Kidney epithelial cell (primary cell): ENCODE measurements around the gene TTLL11. TPM values are rescaled to one million over a fixed set of nuclear protein-coding genes. Genes with fewer than 3 reads are reported as not detected.

ENCODE experiments used
- DNase-seq: peaks from one replicate; pipeline ENCODE4 v3.0.0-alpha.2; 2010; ENCODE audit warnings: low read depth
- H3K27me3 ChIP-seq: 2 replicates; pipeline ENCODE4 v1.6.0; 2011; ENCODE audit warnings: low read length; ENCODE audit not compliant: control insufficient read depth, insufficient read depth
- H3K36me3 ChIP-seq: 2 replicates; pipeline ENCODE4 v1.5.1; 2011; ENCODE audit warnings: low read length; ENCODE audit not compliant: control insufficient read depth, insufficient read depth
- H3K4me3 ChIP-seq: 2 replicates; pipeline ENCODE4 v1.5.1; 2011; ENCODE audit warnings: low read depth, mild to moderate bottlenecking, control low read depth, low read length
- CTCF ChIP-seq: IDR thresholded peaks from 2 replicates; pipeline ENCODE4 v1.5.1; 2011; ENCODE audit warnings: mild to moderate bottlenecking, moderate library complexity, low read length, control low read depth, inconsistent platforms; ENCODE audit not compliant: insufficient read depth, poor library complexity, severe bottlenecking
- total RNA-seq: library from RNA; depleted of rRNA; stranded (reverse); fragments of >200 nt; gene quantifications from 2 replicates; pipeline ENCODE4 v1.2.3, GENCODE V29; 2015

The TTLL11 gene
- total RNA-seq, 1 donor from 2014 or later = 4.2 TPM

DNA sequence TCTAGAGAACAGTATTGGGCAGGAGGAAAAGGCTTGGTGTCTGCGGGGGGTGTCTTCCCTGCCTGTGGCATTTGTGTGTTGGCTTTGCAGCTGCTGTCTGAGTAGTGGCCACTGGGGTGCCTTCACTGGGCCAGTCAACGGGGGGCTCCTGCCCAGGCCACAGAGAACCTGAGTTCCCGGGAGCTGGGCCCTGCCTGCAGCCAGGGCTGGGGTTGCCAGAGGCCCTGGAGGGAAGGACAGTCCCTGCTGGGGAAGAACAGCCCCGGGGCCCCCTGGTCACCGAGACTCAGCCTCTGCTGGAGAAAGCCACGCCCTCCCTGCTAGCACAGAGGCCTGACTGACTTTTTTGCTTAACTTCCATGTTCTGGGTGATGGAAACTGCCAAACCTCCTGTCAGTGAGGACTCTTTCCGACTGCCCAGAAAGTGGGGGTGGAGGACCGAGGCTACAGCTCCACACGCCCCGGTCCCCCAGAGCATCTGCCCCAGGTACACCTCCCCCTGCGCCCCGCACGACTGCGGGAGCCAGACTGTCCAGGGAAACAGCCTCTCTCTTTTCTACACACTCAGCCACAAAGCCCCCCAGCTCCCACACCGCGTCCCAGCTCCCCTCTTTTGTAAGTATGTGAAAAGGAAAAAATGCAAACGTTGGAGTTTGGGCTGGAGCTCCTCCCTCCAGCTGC lies 308.2 kb downstream of the TTLL11 start:
- H3K27me3 ChIP-seq = no peaks in the 10 kb centered on the region
- no peak for DNase-seq
- no peak overlapping the region for H3K4me3 ChIP-seq
- no peak for TF ChIP-seq CTCF
- peaks cover 1% of the 10 kb centered on the region for H3K36me3 ChIP-seq

DNA sequence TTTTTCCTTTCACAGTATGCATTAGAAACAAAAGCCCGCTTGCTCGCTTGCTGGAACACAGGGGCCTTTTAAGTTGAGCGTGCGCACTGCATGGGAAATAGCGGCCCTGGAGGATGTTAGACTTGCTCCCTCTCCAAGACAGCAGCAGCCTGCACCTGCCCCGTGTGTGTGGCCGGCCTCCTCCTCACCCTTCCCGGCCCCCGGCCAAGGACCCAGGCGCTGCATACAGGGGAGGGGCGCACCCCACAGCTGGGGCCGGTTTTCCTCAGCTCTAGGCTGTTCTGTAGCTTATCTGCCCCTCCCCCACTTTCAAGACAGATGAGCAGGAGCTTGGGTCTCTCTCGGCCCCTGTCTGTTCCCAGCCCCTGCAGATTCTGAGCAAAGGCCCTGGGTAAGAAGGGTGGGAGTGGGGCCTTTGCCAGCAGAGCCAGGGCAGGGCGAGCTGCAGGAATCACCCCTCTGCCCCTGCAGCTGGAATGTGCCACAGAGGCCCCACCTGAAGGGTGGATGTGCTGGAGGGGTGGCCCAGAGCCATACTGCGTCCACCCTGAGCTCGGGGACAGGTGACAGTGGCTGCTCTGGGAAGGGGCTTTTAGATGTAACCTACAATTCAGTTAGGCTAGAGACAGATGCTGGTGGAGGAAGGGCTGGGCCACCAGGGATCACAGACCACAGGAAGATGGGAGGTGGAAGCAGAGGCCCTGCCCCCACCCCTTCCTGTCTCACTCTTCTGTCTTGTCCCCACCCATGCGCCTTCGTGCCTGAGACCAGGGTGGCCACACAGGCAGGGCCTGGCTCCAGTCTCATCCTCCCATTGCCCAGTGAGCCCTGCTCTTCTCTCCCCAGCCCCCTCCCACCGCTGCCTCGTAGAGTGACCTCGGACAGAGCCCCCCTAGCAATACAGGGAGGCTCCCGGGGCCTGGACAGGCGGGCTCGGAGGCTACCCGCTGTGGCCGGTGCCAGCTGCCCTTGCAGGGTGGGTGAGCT lies 309.3 kb downstream of the TTLL11 start:
- Histone ChIP-seq H3K27me3 (no peaks in the 10 kb centered on the region), H3K4me3 (no peak overlapping the region), H3K36me3 (peaks cover 1% of the 10 kb centered on the region)
- no peak for DNase-seq
- TF ChIP-seq CTCF = no peak

DNA sequence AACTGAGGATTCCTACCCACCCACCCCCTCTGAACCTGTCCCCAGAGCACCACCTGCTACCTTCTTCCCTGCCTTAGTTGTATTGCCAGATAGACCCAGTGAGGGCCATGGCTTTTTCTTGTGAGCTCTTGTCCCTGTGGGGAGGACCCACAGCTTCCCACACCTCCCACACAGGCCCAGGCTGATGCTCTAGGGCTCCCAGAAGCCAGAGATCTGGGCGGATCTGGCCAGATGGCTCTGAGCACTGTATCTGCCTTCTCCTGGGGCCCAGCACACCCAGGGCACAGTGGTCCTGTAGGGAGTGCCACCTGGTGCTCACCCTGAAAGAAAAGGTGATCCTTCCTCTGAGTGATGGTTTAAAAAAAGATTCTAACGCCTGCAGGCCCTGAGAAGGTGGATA lies 310.0 kb downstream of the TTLL11 start:
- H3K27me3 ChIP-seq = no peaks in the 10 kb centered on the region
- TF ChIP-seq CTCF = no peak
- no peak for DNase-seq
- peaks cover 1% of the 10 kb centered on the region for H3K36me3 ChIP-seq
- no peak overlapping the region for H3K4me3 ChIP-seq

DNA sequence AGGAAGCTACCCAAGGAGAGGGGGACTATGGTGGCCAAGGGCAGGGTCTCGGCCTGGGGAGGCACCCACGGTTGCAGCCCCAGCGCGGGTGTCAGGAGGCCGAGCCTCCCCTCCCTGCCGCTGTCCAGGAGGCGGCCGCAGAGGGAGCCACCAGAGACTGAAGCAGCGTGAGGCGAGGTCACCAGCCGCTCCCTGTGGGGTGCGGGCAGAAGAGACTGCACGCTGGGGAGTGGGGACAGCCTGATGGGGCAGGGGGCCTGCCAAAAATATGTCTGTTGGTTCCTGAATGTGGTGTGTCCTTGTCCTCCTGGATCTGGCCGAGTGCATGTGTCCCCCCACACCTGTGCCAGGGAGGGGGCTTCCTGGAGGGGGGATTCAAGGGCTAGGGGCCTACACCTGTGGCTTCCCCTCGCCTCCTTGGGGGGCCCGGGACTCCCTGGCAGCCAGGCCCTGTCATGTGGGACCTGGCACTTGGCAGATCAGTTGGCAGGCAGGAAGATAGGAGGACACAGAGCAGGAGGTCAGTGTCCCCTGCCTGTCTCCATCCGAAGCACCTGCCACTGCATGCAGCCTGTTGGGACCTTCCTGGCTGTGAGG lies 310.5 kb downstream of the TTLL11 start:
- H3K4me3 ChIP-seq = no peak overlapping the region
- no peak for TF ChIP-seq CTCF
- peaks cover 1% of the 10 kb centered on the region for H3K36me3 ChIP-seq
- H3K27me3 ChIP-seq = no peaks in the 10 kb centered on the region
- DNase-seq = no peak

DNA sequence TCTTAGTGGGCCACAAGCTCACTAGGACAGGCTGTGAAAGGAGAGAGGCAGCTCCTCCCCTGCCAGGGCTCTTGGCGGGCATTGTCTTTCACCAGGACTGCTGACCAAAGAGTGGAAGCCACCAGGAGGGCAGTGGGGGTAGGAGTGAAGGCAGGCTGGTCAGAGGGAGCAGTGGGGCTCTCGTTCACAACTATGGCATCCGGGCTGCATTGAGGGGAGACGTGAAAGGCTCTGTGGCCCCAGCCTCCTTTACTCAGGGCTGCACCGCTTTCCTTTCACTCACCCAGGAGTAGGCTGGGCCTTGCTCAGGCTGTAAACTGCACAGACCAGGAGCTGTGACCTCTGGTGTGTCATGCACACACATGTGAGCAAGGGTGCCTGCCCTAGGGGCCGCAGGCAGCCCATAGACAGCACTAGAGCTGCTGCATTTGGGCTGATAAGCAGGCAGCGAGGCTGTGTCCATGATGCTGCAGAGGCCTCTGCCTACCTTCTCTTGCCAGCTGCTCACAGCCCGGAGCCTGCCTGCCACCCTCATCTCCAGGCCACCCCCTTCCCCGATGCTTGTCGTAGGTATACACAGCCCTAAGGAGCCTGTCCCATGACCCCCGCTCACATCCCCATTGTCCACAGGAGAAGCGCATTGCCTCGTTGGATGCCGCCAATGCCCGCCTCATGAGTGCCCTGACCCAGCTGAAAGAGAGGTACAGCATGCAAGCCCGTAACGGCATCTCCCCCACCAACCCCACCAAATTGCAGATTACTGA lies 311.2 kb downstream of the TTLL11 start:
- DNase-seq = no peak
- H3K36me3 ChIP-seq = peaks cover 1% of the 10 kb centered on the region
- no peak for TF ChIP-seq CTCF
- H3K4me3 ChIP-seq = no peak overlapping the region
- H3K27me3 ChIP-seq = no peaks in the 10 kb centered on the region
